ENCODE measurements around the gene KDELR1. TPM values are rescaled to one million over a fixed set of nuclear protein-coding genes. Genes with fewer than 3 reads are reported as not detected.

The KDELR1 gene
- total RNA-seq, 1 experiment from 2014 or later: 198 TPM

DNA sequence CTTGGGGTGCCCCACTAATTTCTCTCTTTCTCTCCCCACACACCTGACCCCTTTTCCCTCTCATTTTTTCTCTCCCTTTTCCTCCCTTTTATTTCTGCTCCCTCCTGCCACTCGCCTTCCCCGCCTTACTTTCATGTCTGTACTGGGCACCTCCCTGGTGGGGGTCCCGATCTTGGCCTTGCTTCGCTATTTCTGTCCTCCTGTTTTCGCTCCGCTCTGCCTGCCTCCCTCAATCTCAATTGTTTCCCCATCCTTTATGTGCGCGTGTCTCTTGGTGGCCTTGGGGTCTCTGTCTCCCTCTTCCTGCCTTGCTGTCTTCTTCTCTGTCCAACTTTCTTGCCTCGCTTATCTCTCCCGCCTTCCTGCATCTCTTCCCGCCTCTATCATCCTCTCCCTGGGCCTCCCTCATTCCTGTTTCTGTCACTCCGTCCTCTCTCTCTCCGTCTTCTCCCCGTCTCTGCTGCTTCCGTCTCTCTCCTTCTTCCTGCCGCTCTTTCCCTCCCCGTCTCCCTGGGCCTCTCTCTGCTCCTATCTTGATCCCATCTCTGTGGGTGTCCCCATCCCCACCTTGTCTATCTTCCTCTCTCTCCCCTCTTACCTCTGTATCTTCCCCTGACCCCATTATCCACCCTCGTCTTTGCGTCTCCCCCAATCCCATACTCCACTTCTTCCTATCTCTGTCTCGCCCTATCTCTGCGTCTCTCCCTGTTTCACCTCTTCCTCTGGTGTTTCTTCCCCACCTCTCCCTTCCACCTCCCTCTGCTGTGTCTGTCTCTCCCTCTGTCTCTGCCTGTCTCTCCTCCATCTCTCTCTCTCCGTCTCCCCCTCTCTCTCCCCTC lies 6.1 kb upstream of the KDELR1 start:
- H3K18ac ChIP-seq (ENCODE audit: insufficient read length, low read depth, low read length): no peak overlapping the region
- H2BK20ac ChIP-seq (ENCODE audit: low read depth, low read length, poor library complexity, severe bottlenecking): no peak overlapping the region
- H3K79me2 ChIP-seq (ENCODE audit: insufficient read depth, low read length): no peaks in the 10 kb centered on the region; the same call in 1 of the 2 replicates
- H3K27me3 ChIP-seq (ENCODE audit: insufficient read depth, low read length): peaks cover 8% of the 10 kb centered on the region; the same call in 1 of the 2 replicates
- Mint-ChIP-seq H3K27ac (peak overlapping the region in 2 of 3 experiments; percentile 6 to 94; a peak in 2 of 7 replicates), H3K4me1 (peaks cover 54 to 81% of the 10 kb centered on the region in 2 experiments), H3K36me3 (ENCODE audit: insufficient read depth in 1 of 3, low read depth in 3 of 3) (no peaks in the 10 kb centered on the region; a peak in 1 of 7 replicates), H3K4me3 (peak overlapping the region; percentile 84 to 94), H3K27me3 (ENCODE audit: low read depth) (peaks cover 57% of the 10 kb centered on the region), H3K9me3 (no peaks in the 10 kb centered on the region; a peak in 1 of 5 replicates)
- H3K79me1 ChIP-seq (ENCODE audit: insufficient read depth, low read depth, low read length, poor library complexity, severe bottlenecking): no peaks in the 10 kb centered on the region
- H2BK15ac ChIP-seq (ENCODE audit: low read depth, low read length): no peak overlapping the region
- no peak overlapping the region for H4K91ac ChIP-seq (ENCODE audit: insufficient read length, low read depth, low read length)
- no peak for DNase-seq
- H2BK120ac ChIP-seq (ENCODE audit: low read depth, low read length, poor library complexity, severe bottlenecking): no peak overlapping the region
- H3K14ac ChIP-seq (ENCODE audit: insufficient read depth, low read length): peak overlapping the region; percentile 18
- H3K4ac ChIP-seq (ENCODE audit: low read depth, low read length): no peak overlapping the region
- peak overlapping the region; percentile 51 for H3K9ac ChIP-seq (ENCODE audit: extremely low read depth, insufficient read length, low read length)
- H2BK5ac ChIP-seq (ENCODE audit: insufficient read length, low read length): no peak overlapping the region
- no CpG with 5 or more reads among the region's 22 CpGs for WGBS (ENCODE audit: extremely low coverage, insufficient read length, low lambda C conversion rate)
- H2AFZ ChIP-seq (ENCODE audit: low read length): no peak overlapping the region
- no peak overlapping the region for H2BK12ac ChIP-seq (ENCODE audit: insufficient read length, low read depth, low read length)
- H4K20me1 ChIP-seq (ENCODE audit: control insufficient read depth, insufficient read depth, insufficient read length): no peaks in the 10 kb centered on the region
- TF ChIP-seq, protein P1, sequence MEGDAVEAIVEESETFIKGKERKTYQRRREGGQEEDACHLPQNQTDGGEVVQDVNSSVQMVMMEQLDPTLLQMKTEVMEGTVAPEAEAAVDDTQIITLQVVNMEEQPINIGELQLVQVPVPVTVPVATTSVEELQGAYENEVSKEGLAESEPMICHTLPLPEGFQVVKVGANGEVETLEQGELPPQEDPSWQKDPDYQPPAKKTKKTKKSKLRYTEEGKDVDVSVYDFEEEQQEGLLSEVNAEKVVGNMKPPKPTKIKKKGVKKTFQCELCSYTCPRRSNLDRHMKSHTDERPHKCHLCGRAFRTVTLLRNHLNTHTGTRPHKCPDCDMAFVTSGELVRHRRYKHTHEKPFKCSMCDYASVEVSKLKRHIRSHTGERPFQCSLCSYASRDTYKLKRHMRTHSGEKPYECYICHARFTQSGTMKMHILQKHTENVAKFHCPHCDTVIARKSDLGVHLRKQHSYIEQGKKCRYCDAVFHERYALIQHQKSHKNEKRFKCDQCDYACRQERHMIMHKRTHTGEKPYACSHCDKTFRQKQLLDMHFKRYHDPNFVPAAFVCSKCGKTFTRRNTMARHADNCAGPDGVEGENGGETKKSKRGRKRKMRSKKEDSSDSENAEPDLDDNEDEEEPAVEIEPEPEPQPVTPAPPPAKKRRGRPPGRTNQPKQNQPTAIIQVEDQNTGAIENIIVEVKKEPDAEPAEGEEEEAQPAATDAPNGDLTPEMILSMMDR (conservative IDR thresholded peaks at IDR 0.05): no peak
- no peak overlapping the region for H3T11ph ChIP-seq (ENCODE audit: low read length)
- H3K23ac ChIP-seq (ENCODE audit: insufficient read length, low read depth, low read length): no peak overlapping the region
- H4K5ac ChIP-seq (ENCODE audit: insufficient read length, low read depth, low read length): no peak overlapping the region
- H3K23me2 ChIP-seq (ENCODE audit: insufficient read length, low read depth, low read length, poor library complexity, severe bottlenecking): peaks cover 20% of the 10 kb centered on the region
- H4K8ac ChIP-seq (replicated peaks; ENCODE audit: insufficient read length, low read depth, low read length): no peak overlapping the region
- no peaks in the 10 kb centered on the region for H3K9me3 ChIP-seq (ENCODE audit: control insufficient read depth, low read depth, low read length)
- peak overlapping the region; percentile 98 for H3K4me2 ChIP-seq (ENCODE audit: insufficient read depth, insufficient read length, low read length)
- H3K56ac ChIP-seq (ENCODE audit: insufficient read length, low read depth, low read length): no peak overlapping the region
- H2AK5ac ChIP-seq (ENCODE audit: insufficient read length, low read length): no peak overlapping the region
- peaks cover 8% of the 10 kb centered on the region; the same call in 1 of the 2 replicates for H3K4me1 ChIP-seq (ENCODE audit: insufficient read depth, low read length)
- H3K27ac ChIP-seq (ENCODE audit: insufficient read length, low read depth, low read length): no peak overlapping the region
